Measurements from ENCODE around the gene TPSB2. TPM values are rescaled to one million over a fixed set of nuclear protein-coding genes. Genes with fewer than 3 reads are reported as not detected.

TPSB2 gene
- total RNA-seq, 1 donor from 2014 or later, result not detected

DNA sequence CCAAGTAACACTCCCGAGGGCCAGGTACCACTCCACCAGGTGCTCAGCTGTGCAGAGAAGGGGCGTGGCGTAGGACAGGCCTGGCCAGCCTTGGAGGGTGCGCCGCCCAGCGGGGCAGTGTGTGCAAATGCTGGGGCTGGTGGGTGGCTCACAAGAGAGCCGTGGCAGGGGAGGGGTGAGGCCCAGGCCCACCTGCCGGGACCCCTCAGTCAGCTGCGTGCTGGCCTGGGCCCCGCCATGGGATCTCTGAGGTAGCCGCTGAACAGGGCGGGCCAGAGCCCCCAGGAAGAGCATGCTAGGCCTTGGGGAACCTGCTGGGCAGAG, 13.7 kb downstream of the TPSB2 start:
- no peak overlapping the region for H3K4me3 ChIP-seq (ENCODE audit: low read depth, low read length)
- no peaks in the 10 kb centered on the region for H3K36me3 ChIP-seq (ENCODE audit: control insufficient read depth, insufficient read depth, low read length)
- TF ChIP-seq, protein P1, sequence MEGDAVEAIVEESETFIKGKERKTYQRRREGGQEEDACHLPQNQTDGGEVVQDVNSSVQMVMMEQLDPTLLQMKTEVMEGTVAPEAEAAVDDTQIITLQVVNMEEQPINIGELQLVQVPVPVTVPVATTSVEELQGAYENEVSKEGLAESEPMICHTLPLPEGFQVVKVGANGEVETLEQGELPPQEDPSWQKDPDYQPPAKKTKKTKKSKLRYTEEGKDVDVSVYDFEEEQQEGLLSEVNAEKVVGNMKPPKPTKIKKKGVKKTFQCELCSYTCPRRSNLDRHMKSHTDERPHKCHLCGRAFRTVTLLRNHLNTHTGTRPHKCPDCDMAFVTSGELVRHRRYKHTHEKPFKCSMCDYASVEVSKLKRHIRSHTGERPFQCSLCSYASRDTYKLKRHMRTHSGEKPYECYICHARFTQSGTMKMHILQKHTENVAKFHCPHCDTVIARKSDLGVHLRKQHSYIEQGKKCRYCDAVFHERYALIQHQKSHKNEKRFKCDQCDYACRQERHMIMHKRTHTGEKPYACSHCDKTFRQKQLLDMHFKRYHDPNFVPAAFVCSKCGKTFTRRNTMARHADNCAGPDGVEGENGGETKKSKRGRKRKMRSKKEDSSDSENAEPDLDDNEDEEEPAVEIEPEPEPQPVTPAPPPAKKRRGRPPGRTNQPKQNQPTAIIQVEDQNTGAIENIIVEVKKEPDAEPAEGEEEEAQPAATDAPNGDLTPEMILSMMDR (IDR thresholded peaks at IDR 0.05; ENCODE audit: insufficient read depth, low read length, poor library complexity, severe bottlenecking), result no peak
- H3K27me3 ChIP-seq (ENCODE audit: control insufficient read depth, insufficient read depth, low read length), result no peaks in the 10 kb centered on the region
- DNase-seq (ENCODE audit: low read depth), result no peak

DNA sequence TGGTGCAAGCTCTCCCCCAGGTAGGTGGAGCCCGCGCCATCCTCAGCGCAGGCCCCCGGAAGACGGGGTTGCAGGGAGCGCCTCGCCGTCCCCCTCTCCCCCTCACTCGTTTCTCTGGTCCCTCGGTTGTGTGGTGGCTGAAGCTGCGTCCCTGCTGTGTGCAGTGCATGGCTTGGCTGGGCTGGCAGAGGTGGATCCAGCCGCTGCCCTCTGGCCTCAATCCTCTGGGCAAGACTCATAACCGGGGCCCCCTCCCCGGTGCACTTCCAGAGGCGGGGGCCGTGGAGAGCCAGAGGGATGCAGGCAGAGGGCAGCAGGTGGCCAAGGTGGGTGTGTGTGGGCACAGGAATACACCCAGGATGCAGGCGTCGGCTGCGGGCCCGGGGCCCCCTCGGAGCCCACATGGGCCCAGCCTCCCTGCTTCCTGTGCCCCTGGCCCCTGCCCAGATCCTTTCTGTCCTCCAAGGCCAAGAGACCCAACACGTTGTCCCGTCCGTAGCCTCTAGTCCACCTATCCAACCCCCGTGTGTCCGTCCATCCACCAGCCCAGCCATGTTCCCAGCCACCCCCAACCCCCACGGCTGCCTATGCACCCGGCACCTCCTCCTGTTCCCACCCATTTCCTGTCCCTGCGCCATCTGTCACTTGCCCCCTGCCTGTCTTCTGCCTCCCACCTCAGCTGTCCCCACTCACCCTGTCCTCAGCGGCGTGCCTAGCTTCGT, 14.2 kb downstream of the TPSB2 start:
- Histone ChIP-seq H3K27me3 (ENCODE audit: control insufficient read depth, insufficient read depth, low read length) (no peaks in the 10 kb centered on the region), H3K36me3 (ENCODE audit: control insufficient read depth, insufficient read depth, low read length) (no peaks in the 10 kb centered on the region), H3K4me3 (ENCODE audit: low read depth, low read length) (no peak overlapping the region)
- TF ChIP-seq, protein P1 (IDR thresholded peaks at IDR 0.05; ENCODE audit: insufficient read depth, low read length, poor library complexity, severe bottlenecking), result no peak
- no peak for DNase-seq (ENCODE audit: low read depth)

DNA sequence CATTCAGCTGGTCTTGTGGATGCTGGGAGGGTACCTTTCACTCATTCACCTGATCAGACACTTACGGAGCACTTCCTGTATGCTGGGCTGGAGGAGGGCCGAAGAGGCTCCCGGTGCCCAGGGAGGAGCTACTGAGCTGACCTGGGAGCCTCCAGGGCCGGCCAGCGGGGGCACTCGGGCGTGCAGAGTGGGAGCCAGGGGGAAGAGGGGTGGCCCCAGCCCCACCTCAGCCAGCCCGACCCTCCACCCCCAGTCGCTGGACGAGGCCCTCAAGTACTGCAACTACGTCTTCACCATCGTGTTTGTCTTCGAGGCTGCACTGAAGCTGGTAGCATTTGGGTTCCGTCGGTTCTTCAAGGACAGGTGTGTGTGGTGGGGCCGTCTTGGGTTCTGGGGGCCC, 15.3 kb downstream of the TPSB2 start:
- no peak overlapping the region for H3K4me3 ChIP-seq (ENCODE audit: low read depth, low read length)
- TF ChIP-seq, protein P1 (IDR thresholded peaks at IDR 0.05; ENCODE audit: insufficient read depth, low read length, poor library complexity, severe bottlenecking), result no peak
- no peaks in the 10 kb centered on the region for H3K36me3 ChIP-seq (ENCODE audit: control insufficient read depth, insufficient read depth, low read length)
- H3K27me3 ChIP-seq (ENCODE audit: control insufficient read depth, insufficient read depth, low read length), result no peaks in the 10 kb centered on the region
- no peak for DNase-seq (ENCODE audit: low read depth)

DNA sequence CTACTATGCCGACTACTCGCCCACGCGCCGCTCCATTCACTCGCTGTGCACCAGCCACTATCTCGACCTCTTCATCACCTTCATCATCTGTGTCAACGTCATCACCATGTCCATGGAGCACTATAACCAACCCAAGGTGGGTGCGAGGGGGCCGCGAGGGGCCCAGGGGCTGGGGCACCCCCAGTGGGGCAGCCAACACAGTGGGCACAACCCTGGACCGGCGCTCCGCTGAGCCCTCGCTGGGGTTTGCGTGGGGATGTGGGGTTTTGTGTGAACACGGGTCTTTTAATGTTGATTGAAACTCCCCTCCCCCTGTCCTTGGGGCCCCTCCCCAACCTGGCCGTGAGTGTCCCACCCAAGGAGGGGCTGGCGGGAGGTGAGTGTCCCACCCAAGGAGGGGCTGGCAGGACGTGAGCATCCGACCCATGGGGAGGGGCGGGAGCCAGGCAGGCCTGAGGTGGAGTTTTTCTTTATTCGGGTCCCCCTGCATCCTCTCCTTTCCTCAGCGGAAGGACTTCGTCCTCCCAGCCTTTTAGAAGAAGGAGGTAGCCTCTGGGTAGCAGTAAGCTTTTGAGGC, 16.1 kb downstream of the TPSB2 start:
- H3K4me3 ChIP-seq (ENCODE audit: low read depth, low read length), result no peak overlapping the region
- H3K27me3 ChIP-seq (ENCODE audit: control insufficient read depth, insufficient read depth, low read length), result no peaks in the 10 kb centered on the region
- no peaks in the 10 kb centered on the region for H3K36me3 ChIP-seq (ENCODE audit: control insufficient read depth, insufficient read depth, low read length)
- TF ChIP-seq, protein P1 (IDR thresholded peaks at IDR 0.05; ENCODE audit: insufficient read depth, low read length, poor library complexity, severe bottlenecking), result no peak
- no peak for DNase-seq (ENCODE audit: low read depth)

DNA sequence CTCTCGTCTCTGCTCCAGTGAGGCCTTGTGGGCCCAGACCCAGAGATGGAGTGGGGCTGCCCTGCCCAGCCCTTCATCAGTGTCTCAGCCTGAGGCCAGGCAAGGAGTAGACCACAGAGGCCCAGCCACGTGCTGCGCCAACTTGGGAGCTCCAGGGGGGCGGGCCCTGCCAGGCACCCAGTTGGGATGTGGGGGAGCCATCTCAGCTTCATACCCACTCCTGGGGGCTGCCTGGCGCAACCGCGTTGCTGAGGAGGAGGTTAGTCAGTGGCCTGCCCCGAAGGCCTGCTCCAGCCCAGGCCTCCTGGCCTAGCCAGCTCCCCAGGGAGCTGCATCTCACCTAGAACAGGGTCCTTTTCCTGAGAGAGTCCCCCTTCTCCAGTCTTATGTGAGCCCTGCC, 16.8 kb downstream of the TPSB2 start:
- TF ChIP-seq, protein P1 (IDR thresholded peaks at IDR 0.05; ENCODE audit: insufficient read depth, low read length, poor library complexity, severe bottlenecking), result no peak
- no peaks in the 10 kb centered on the region for H3K36me3 ChIP-seq (ENCODE audit: control insufficient read depth, insufficient read depth, low read length)
- no peak for DNase-seq (ENCODE audit: low read depth)
- no peaks in the 10 kb centered on the region for H3K27me3 ChIP-seq (ENCODE audit: control insufficient read depth, insufficient read depth, low read length)
- H3K4me3 ChIP-seq (ENCODE audit: low read depth, low read length), result no peak overlapping the region
